Measurements from ENCODE around the gene MVB12B.

Gene MVB12B

DNA sequence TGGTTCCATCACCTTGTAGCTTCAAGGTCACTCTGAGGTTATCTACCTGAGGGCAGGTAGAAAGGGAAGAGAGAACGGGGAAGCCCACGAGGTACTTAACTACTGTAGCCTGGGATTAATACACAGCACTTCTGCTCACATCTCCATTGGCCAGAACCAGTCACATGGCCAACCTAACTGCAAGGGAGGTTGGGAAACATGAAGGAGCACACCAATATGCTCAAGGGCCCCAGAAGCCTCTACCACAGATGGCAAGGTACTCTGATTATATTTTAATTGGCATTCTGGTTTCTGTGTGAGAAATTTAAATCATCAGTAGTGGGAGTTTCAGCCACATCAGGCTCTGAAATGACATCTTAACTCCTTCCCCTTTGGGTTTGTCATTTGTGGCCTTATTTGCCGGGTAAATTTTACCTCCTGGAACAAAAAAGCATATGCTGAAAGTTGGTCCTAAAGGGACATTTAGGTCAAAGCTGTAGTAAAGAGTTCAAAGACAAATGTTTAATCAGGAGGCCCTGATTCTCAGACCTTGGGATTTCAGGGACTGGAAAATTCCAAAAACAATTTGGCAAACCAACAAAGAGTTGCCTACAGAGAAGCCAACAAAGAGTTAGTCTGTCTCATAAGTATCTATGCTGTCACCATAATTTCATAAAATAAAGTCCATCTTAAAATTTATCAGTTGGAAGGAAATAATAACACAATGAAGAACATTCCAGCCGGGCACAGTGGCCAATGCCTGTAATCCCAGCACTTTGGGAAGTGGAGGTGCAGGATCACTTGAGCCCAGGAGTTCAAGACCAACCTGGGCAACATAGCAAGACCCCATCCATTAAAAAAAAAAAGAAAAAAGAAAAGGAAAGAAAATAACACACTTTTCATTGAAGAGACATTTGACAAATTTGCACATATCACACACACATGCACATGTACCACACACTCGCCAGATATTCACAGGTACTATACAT, 13.8 kb upstream of the MVB12B start:
- no peaks in the 10 kb centered on the region for H4K20me1 ChIP-seq
- H3K27ac ChIP-seq, result no peak overlapping the region
- H3K4me1 ChIP-seq, result peaks cover 24% of the 10 kb centered on the region
- H3K9me3 ChIP-seq, result no peaks in the 10 kb centered on the region
- TF ChIP-seq Cebpa-rat (IDR thresholded peaks at IDR 0.05), result no peak
- H3K4me3 ChIP-seq, result no peak overlapping the region
- H3K4me2 ChIP-seq, result no peak overlapping the region
- no peak overlapping the region for H3K9ac ChIP-seq
- no peaks in the 10 kb centered on the region for H3K36me3 ChIP-seq
- H3K27me3 ChIP-seq, result no peaks in the 10 kb centered on the region

DNA sequence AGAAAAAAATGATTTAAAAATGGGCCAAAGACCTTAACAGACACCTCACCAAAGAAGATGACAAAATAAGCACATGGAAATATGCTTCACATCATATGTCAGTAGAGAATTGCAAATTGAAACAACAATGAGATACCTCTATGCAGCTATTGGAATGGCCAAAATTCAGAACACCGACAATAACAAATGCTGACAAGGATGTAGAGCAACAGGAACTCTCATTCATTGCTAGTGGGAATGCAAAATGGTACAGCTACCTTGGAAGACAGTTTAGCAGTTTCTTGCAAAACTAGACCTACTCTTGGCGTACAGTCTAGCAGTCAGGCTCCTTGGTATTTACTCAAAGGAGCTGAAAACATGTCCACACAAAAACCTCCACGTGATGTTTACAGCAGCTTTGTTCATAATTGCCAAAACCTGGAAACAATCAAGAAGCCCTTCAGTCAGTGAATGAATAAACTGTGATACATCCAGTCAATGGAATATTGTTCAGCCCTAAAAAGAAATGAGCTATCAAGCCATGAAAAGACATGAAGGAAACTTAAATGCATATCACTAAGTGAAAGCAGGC, 10.5 kb upstream of the MVB12B start:
- Histone ChIP-seq H3K4me3 (no peak overlapping the region), H3K9ac (no peak overlapping the region), H4K20me1 (no peaks in the 10 kb centered on the region), H3K9me3 (no peaks in the 10 kb centered on the region), H3K4me1 (no peaks in the 10 kb centered on the region), H3K27ac (no peak overlapping the region), H3K36me3 (no peaks in the 10 kb centered on the region), H3K27me3 (no peaks in the 10 kb centered on the region), H3K4me2 (no peak overlapping the region)
- no peak for TF ChIP-seq Cebpa-rat (IDR thresholded peaks at IDR 0.05)

DNA sequence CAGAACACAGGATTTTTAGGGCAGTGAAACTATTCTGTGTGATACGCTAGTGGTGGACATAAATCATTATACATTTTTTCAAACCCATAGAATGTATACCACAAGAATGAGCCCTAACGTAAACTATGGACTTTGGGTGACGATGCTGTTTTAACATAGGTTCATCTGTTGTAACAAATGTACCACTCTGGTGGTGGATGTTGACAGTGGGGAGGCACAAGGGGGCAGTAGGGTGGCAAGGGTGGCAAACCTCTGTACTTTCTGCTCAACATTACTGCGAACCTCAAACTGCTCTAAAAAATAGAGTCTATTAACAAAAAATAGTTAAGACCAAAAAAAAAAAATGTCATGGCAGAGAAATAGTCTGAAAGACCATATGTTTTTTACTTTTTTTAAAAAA, 9.1 kb upstream of the MVB12B start:
- Histone ChIP-seq H3K36me3 (no peaks in the 10 kb centered on the region), H3K9ac (no peak overlapping the region), H4K20me1 (no peaks in the 10 kb centered on the region), H3K4me2 (no peak overlapping the region), H3K27ac (no peak overlapping the region), H3K4me1 (no peaks in the 10 kb centered on the region), H3K27me3 (no peaks in the 10 kb centered on the region), H3K4me3 (no peak overlapping the region), H3K9me3 (no peaks in the 10 kb centered on the region)
- TF ChIP-seq Cebpa-rat (IDR thresholded peaks at IDR 0.05), result no peak

DNA sequence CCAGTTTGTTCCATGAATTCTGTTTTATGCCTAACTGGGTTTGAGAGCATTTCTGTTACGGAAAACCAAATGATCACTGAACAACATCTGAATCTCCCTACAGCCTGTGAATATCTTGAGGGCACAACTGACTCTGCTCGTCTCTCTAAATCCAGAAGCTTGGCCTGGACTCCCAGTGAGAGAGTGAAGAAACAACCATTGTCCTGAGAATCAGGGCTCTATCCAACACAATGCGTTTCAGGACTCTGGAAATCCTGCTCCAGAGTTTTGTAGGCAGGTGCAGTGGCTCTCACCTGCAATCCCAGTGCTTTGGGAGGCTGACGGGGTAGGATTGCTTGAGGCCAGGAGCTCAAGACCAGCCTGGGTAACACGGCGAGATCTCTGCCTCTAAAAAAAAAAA, 7.8 kb upstream of the MVB12B start:
- Histone ChIP-seq H3K9ac (no peak overlapping the region), H3K27ac (no peak overlapping the region), H3K4me3 (no peak overlapping the region), H3K4me1 (no peaks in the 10 kb centered on the region), H4K20me1 (no peaks in the 10 kb centered on the region), H3K9me3 (peaks cover 7% of the 10 kb centered on the region), H3K27me3 (no peaks in the 10 kb centered on the region), H3K36me3 (no peaks in the 10 kb centered on the region), H3K4me2 (no peak overlapping the region)
- TF ChIP-seq Cebpa-rat (IDR thresholded peaks at IDR 0.05), result no peak

DNA sequence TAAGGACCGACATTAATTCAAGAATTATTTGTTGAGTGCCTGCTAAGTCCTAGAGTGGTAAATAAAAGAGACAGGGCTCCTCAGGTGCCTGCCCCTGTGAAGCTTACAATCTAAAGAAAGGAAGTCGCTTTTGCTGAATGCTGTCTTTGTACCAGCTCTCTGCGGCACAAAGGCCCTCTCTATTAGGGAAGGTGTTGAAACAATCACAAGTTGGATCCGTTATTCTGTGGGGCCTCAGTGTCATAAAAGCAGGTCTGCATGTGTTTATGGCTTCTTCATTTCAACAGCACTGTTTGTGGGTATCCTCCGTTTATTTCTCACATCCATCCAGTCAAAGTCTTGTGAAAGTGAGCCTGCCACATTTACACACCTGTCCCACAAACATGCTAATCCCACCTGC, 7.0 kb upstream of the MVB12B start:
- peaks cover 14% of the 10 kb centered on the region for H3K9me3 ChIP-seq
- no peaks in the 10 kb centered on the region for H4K20me1 ChIP-seq
- no peaks in the 10 kb centered on the region for H3K27me3 ChIP-seq
- no peaks in the 10 kb centered on the region for H3K4me1 ChIP-seq
- H3K27ac ChIP-seq, result no peak overlapping the region
- H3K4me3 ChIP-seq, result no peak overlapping the region
- no peak overlapping the region for H3K9ac ChIP-seq
- no peaks in the 10 kb centered on the region for H3K36me3 ChIP-seq
- TF ChIP-seq Cebpa-rat (IDR thresholded peaks at IDR 0.05), result no peak
- H3K4me2 ChIP-seq, result no peak overlapping the region

DNA sequence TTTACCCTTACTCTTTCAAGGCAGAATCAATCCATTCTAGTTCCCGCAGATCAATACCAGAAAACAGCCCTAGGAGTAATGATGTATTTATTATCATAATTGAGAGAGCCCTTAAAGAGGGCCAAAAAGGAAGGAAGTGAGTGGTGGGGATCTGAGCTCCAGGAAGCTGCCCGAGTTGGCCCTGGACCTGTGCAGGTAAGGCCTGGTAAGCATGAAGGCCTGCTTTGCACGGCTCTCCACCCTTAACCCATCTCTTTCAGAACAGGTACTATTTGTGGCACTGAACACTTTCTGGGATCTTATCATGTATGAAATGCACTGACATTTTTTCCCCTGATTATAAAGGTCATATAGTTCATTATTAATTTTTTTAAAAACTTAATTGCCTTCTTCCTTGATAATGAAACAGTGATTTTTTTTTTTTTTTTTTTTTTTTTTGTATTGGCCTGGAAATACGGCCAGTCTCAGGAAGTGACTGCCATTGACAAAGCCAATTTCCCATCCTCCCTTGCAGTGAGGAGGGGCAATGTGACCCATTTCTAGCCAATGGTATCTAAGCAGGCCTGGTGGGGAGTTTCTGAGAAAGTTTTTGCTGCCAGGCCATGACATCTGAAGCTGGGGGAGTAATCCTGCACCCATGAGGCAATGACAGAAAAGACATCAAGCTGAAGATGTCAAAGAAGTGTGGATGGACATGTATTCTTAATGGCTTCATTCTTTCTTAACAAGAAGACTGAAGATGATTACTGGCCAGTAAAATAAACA, 6.3 kb upstream of the MVB12B start:
- Histone ChIP-seq H3K36me3 (no peaks in the 10 kb centered on the region), H3K27me3 (no peaks in the 10 kb centered on the region), H3K27ac (no peak overlapping the region), H4K20me1 (no peaks in the 10 kb centered on the region), H3K9me3 (peaks cover 19% of the 10 kb centered on the region), H3K4me3 (no peak overlapping the region), H3K9ac (no peak overlapping the region), H3K4me2 (no peak overlapping the region), H3K4me1 (no peaks in the 10 kb centered on the region)
- TF ChIP-seq Cebpa-rat (IDR thresholded peaks at IDR 0.05), result no peak

DNA sequence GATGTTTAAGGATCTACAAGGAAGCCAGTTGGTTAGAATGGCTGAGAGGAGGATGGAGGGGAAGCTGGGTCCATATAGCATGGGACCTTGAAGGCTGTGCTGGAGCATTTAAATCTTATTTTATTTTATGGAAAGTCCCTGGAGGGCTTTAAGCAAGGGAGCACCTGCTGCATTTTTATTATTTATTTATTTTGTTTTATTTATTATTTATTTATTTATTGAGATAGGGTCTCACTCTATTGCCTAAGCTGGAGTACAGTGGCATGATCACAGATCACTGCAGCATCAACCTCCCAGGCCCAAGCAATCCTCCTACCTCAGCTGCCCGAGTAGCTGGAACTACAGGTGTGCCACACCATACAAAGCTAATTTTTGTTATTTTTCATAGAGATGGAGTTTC, 4.9 kb upstream of the MVB12B start:
- Histone ChIP-seq H3K36me3 (no peaks in the 10 kb centered on the region), H3K4me2 (no peak overlapping the region), H3K27ac (no peak overlapping the region), H3K9ac (no peak overlapping the region), H4K20me1 (no peaks in the 10 kb centered on the region), H3K4me1 (peaks cover 7% of the 10 kb centered on the region; the same call in 1 of the 2 replicates), H3K4me3 (no peak overlapping the region), H3K9me3 (peaks cover 19% of the 10 kb centered on the region), H3K27me3 (no peaks in the 10 kb centered on the region)
- no peak for TF ChIP-seq Cebpa-rat (IDR thresholded peaks at IDR 0.05)

DNA sequence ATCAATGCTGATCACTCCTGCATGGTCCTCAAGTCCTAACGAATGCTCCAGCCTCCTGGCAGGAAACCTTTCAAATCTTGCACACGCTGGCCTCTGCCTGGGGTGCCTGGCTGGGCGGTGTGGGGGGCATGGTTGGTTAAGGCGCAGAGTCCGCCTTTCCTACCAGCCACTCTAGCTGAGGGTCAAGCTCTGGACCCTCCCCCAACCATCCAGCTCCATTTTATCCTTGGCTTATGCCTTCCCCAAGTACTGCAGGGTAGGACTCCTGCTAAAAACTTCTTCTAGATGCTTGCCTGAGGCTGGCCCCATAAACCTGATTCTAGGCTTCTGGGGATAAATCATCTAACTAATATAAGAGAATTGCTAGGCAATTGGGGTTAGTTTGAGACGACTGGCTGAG, 808 bp upstream of the MVB12B start:
- Histone ChIP-seq H3K36me3 (no peaks in the 10 kb centered on the region), H3K9me3 (peaks cover 19% of the 10 kb centered on the region), H3K4me2 (peak overlapping the region; percentile 88), H4K20me1 (peaks cover 10% of the 10 kb centered on the region; the same call in 1 of the 2 replicates), H3K4me1 (peaks cover 42% of the 10 kb centered on the region), H3K9ac (peak overlapping the region; percentile 81; the same call in 1 of the 2 replicates), H3K27ac (peak overlapping the region; percentile 82), H3K27me3 (no peaks in the 10 kb centered on the region), H3K4me3 (peak overlapping the region; percentile 74)
- TF ChIP-seq Cebpa-rat (IDR thresholded peaks at IDR 0.05), result no peak

DNA sequence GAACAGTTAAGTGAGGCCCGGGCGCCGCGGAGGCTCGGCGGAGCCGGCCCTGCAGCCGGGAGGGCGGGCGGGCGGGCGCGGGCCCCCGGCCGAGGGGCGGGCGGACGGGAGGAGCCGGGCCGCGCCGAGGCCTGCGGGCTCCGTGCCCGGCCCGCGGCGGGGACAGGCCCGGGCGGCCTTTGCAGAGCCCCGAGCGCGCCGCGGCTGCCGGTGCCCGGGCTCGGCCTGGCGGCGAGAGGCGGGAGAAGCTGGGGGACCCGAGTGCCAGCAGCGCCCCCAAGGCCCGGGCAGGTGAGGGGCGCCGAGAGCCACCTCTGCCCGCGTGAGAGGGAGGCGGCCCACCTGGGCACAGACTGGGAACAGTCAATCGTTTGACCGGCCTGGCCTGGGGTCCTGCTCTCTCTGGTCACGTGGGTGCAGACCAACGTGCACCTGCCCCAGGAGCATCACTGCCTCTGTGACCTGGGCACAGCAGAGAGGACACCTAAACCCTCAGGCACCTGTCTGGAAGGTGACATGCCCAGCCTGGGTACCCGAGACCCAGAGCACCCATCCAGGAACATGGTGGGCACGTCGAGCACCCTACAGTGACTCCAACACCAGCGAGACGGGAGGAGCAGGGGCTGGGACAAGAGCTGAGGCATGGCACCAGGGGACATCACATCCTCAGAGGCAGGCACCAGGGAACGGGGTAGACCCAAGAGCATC, 531 bp downstream of the MVB12B start:
- peaks cover 19% of the 10 kb centered on the region for H3K9me3 ChIP-seq
- peaks cover 22% of the 10 kb centered on the region for H4K20me1 ChIP-seq
- TF ChIP-seq Cebpa-rat (IDR thresholded peaks at IDR 0.05), result no peak
- H3K4me2 ChIP-seq, result peak overlapping the region; percentile 97
- no peaks in the 10 kb centered on the region for H3K27me3 ChIP-seq
- H3K27ac ChIP-seq, result peak overlapping the region; percentile 82
- peak overlapping the region; percentile 81 for H3K9ac ChIP-seq
- peaks cover 49% of the 10 kb centered on the region for H3K4me1 ChIP-seq
- H3K36me3 ChIP-seq, result no peaks in the 10 kb centered on the region
- H3K4me3 ChIP-seq, result peak overlapping the region; percentile 74

Data from BLaER1 (cell line).